ENCODE measurements around the gene ZBTB40. TPM values are rescaled to one million over a fixed set of nuclear protein-coding genes. Genes with fewer than 3 reads are reported as not detected.

Gene ZBTB40
- total RNA-seq, 1 experiment from 2014 or later = 20.4 TPM

DNA sequence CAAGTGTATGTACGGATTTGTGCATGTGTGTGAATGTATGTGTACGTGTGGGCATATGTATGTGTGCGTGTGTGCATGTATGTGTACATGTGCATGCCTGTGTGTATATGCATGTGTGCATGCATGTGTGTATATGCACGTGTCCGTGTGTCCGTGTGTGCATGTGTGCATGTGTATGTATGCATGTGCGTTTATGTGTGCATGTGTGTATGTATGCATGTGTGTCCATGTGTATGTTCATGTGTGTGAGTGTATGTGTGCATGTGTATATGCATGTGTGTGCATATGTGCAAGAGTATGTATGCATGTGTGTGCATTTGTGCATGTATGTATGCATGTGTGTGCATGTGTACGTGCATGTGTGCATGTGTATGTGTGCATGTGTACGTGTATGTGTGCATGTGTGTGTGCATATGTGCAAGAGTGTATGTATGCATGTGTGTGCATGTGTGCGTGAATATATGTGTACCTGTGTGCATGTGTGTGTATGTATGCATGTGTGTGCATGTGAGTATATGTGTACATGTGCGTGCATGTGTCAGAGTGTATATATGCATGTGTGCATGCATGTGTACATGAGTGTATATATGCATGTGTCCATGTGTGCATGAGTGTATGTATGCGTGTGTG lies 127.2 kb downstream of the ZBTB40 start:
- TF ChIP-seq, protein P1, sequence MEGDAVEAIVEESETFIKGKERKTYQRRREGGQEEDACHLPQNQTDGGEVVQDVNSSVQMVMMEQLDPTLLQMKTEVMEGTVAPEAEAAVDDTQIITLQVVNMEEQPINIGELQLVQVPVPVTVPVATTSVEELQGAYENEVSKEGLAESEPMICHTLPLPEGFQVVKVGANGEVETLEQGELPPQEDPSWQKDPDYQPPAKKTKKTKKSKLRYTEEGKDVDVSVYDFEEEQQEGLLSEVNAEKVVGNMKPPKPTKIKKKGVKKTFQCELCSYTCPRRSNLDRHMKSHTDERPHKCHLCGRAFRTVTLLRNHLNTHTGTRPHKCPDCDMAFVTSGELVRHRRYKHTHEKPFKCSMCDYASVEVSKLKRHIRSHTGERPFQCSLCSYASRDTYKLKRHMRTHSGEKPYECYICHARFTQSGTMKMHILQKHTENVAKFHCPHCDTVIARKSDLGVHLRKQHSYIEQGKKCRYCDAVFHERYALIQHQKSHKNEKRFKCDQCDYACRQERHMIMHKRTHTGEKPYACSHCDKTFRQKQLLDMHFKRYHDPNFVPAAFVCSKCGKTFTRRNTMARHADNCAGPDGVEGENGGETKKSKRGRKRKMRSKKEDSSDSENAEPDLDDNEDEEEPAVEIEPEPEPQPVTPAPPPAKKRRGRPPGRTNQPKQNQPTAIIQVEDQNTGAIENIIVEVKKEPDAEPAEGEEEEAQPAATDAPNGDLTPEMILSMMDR (IDR thresholded peaks at IDR 0.05; ENCODE audit: insufficient read depth in 1 of 2, low read depth in 1 of 2, low read length in 1 of 2, severe bottlenecking in 1 of 2, unreplicated experiment in 1 of 2) = no peak
- no peaks in the 10 kb centered on the region for H3K27me3 ChIP-seq (replicated peaks; ENCODE audit: control insufficient read depth, insufficient read depth, low read length)
- CTCF ChIA-PET = no interaction called here
- Mint-ChIP-seq H3K27me3 (ENCODE audit: insufficient read depth, unreplicated experiment) (peaks cover 4% of the 10 kb centered on the region), H3K27ac (ENCODE audit: unreplicated experiment) (no peak overlapping the region), H3K36me3 (ENCODE audit: insufficient read depth, unreplicated experiment) (peaks cover 7% of the 10 kb centered on the region), H3K4me1 (ENCODE audit: low read depth, unreplicated experiment) (no peaks in the 10 kb centered on the region), H3K9me3 (ENCODE audit: unreplicated experiment) (peaks cover 12% of the 10 kb centered on the region), H3K4me3 (ENCODE audit: unreplicated experiment) (no peak overlapping the region)
- BruUV-seq (replicated peaks) = no TSS peak
- DNase-seq = no peak
- POLR2A ChIA-PET = no interaction called here
- H3K36me3 ChIP-seq (ENCODE audit: control insufficient read depth, insufficient read depth, low read length) = no peaks in the 10 kb centered on the region
- H3K4me3 ChIP-seq (ENCODE audit: low read depth, low read length) = no peak overlapping the region
- peaks cover 9% of the 10 kb centered on the region; the same call in 1 of the 2 replicates for H3K9me3 ChIP-seq
- no peaks in the 10 kb centered on the region for H3K4me1 ChIP-seq
- intact Hi-C loops (cut with micrococcal nuclease; ENCODE audit: unreplicated experiment) = no loop called here

DNA sequence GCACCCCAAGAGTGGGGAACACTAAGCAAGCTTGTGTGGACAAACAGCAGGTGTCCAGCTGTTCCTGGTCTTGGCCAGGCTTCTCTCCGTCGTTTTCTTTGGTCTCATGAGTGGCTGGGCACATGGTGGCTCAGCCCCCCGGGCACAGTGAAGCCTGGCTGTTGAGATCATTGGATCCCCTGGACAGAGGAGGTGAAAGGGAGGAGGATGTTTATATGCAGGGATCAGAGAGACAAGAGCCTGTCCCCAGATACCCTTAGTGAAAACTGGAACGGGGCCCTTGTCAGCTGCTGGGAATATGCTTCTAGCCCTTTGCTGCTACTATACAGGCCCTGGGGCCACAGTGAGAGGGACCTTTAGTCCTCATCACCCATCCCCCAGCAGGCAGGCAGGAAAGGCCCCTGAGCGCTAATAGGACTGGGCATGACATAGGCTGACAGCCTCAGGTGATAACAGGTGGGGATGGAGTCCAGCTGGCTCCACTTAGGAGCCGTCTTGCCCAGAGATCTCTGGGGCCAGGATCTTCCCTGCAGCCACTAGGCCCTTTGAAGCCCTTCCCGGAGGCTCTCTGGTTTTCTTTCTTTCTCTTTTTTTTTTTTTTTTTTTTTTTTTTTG lies 128.0 kb downstream of the ZBTB40 start:
- CTCF ChIA-PET = no interaction called here

More for the DNA sequence above, 128.0 kb downstream of the ZBTB40 start:
- no TSS peak for BruUV-seq (replicated peaks)
- no peak for DNase-seq
- Histone ChIP-seq H3K36me3 (ENCODE audit: control insufficient read depth, insufficient read depth, low read length) (no peaks in the 10 kb centered on the region), H3K4me1 (no peaks in the 10 kb centered on the region), H3K4me3 (ENCODE audit: low read depth, low read length) (no peak overlapping the region), H3K9me3 (peaks cover 9% of the 10 kb centered on the region; the same call in 1 of the 2 replicates), H3K27me3 (replicated peaks; ENCODE audit: control insufficient read depth, insufficient read depth, low read length) (no peaks in the 10 kb centered on the region)
- intact Hi-C loops (cut with micrococcal nuclease; ENCODE audit: unreplicated experiment) = no loop called here
- peaks cover 12% of the 10 kb centered on the region for H3K9me3 Mint-ChIP-seq (ENCODE audit: unreplicated experiment)
- H3K4me3 Mint-ChIP-seq (ENCODE audit: unreplicated experiment) = no peak overlapping the region
- peaks cover 7% of the 10 kb centered on the region for H3K36me3 Mint-ChIP-seq (ENCODE audit: insufficient read depth, unreplicated experiment)
- no peaks in the 10 kb centered on the region for H3K4me1 Mint-ChIP-seq (ENCODE audit: low read depth, unreplicated experiment)
- H3K27me3 Mint-ChIP-seq (ENCODE audit: insufficient read depth, unreplicated experiment) = no peaks in the 10 kb centered on the region
- H3K27ac Mint-ChIP-seq (ENCODE audit: unreplicated experiment) = no peak overlapping the region
- TF ChIP-seq, protein P1 (IDR thresholded peaks at IDR 0.05; ENCODE audit: insufficient read depth in 1 of 2, low read depth in 1 of 2, low read length in 1 of 2, severe bottlenecking in 1 of 2, unreplicated experiment in 1 of 2) = no peak
- POLR2A ChIA-PET = no interaction called here

Other genes with a start within 250 kb of the ZBTB40 start
- gene EPHA8, start 111.6 kb downstream of the ZBTB40 start, total RNA-seq (2022) = not detected in 2 replicates
- not detected in 2 replicates for gene C1QA, start 184.8 kb downstream of the ZBTB40 start, total RNA-seq (2022)
- gene C1QC, start 191.8 kb downstream of the ZBTB40 start, total RNA-seq (2022) = not detected in 2 replicates
- not detected in 2 replicates for gene C1QB, start 201.4 kb downstream of the ZBTB40 start, total RNA-seq (2022)